Renal pelvis (tissue), 4 donors: ENCODE measurements around the gene ATP9A. TPM values are rescaled to one million over a fixed set of nuclear protein-coding genes. Genes with fewer than 3 reads are reported as not detected.

ENCODE experiments used
- DNase-seq: peaks from one replicate; pipeline ENCODE4 v3.0.0-alpha.2; 2013
- polyA plus RNA-seq, 3 donors: library from polyadenylated mRNA; unstranded; fragments of 120-200 nt; gene quantifications; one replicate each; pipeline ENCODE4 v1.2.1, GENCODE V29; 2013; ENCODE audit not compliant: insufficient read length in 3 of 3

Gene ATP9A
- polyA plus RNA-seq, 3 donors = 55.8 to 60.1 (median 56.9) TPM

DNA sequence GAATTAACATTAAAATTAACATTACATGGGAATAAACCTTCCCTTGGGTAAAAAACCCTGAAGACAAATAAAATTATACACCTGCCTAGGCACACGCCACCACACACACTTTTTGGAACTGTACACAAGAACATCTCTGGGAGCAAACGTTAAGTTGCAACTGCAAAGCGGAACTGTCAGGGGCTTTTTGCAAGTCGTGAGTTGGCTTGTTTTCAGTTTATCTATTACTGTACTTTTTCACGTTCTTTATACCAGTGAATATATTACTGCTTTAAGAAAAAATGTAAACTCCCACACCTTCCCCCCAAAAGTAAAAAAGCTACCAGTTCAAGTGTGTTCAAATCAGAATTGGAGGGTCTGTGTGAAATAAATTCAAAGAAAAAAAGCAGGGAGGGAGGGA is 160.1 kb downstream of the ATP9A start:
- no peak for DNase-seq

DNA sequence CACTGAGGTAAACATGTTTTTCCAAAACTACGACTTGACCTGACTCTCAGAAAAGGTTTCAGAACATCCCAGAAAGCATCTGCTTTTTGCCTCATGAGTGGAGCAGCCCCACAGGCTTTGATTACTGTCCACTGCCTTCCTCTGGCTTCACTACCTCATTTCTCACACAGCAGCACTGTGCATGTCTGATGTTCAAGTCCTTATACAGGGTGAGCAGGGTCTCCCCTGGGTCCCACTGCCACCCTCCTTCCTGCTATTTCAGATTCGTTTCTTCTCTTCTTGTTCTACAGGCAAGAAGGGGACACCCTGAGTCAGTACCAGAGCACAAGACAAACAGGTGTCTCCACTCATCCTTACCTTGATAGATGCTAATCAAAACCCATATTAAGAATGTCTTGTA is 161.0 kb downstream of the ATP9A start:
- DNase-seq = no peak

DNA sequence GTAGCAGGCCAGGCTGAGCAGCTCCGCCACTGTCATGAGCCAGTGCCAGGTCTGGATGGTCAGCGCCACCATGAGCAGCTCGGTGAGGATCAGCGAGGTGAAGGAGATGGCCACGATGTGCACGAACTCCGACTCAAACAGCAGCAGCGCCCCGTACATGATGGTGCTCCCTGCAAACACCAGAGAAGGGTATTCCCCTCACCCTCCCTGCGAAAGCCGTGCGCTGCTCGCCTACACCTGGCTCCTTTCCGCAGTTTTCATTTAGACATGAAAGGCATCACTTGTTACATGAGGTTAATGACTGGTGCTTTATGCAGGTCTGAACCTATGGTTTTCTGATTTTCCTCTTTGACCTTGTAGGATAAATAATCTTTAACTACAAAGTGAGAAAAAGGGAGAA is 163.3 kb downstream of the ATP9A start:
- no peak for DNase-seq

DNA sequence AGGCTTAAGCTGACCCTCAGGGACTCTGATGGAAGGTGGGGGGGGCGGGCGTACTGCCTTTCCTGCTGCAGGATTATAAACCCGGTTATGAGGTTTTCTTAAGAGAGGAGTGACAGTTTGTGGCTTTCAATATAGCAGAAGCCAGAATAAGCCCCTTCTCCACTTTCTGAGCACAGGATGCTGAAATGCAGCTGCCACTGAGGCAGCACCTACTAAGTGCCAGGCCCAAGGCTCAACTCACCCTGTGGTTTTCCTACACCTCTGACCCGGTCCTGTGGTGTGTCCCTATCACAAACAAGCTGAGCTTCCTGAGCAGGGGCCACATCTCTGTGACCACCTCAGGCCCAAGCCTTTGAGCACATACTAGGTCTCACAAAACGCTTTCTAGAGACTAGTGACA is 166.1 kb downstream of the ATP9A start:
- no peak for DNase-seq

DNA sequence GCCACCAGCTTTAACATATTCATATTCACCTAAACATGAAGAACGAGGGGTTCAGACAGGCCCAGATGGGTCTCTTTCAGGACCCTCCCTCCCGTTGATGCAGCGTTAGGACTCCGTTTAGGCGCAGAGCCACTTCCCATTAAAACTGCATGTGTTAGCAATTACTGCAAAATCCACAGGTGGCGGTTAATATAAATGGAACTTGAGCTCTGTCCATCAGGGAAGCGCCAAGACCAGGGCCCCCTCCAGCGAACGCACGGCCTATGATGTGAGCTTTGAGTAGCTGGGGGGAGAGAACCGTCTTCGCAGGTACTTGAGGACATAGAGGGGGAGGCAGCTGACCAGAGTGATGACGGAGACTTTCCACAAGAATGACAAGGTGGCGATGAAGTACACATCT is 167.2 kb downstream of the ATP9A start:
- no peak for DNase-seq

DNA sequence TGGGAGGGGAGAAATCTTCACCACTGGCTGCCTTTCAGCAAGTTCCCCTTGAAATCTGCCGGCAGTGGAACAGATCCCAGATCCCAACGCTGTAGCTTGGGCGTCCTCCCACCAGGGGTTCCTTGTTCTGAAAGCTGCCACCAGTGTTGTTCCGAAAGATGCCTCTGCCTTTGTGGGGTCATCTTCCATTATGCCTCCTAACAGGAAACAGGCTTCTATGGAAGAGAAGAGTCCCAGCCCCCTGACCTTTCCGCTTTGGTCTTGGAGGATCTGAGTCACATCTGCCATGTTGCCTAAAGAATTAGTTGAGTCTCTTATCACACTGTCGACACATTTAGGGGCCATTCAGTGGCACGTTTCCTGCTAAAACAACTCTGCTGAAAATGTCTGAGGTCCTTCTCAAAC is 168.2 kb downstream of the ATP9A start:
- DNase-seq = no peak

DNA sequence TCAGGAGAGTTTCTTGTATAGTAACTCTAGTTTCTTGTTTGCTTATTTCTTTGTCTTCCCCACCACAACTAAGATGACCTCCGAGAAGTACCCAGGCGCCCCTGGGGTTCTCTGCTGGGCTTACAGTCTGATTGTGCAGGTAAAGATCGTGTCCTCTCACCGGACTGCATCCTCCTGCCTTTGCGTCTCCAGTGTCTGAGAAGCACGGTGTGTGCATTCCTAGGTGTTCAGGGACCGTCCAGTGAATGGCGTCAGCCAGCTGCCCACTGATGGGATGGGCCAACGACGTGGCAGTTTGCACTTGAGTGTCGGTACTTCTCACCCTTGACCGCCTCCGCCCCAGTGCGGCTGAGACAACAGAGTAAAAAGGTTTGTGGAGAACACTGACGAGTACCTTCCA is 169.6 kb downstream of the ATP9A start:
- no peak for DNase-seq

DNA sequence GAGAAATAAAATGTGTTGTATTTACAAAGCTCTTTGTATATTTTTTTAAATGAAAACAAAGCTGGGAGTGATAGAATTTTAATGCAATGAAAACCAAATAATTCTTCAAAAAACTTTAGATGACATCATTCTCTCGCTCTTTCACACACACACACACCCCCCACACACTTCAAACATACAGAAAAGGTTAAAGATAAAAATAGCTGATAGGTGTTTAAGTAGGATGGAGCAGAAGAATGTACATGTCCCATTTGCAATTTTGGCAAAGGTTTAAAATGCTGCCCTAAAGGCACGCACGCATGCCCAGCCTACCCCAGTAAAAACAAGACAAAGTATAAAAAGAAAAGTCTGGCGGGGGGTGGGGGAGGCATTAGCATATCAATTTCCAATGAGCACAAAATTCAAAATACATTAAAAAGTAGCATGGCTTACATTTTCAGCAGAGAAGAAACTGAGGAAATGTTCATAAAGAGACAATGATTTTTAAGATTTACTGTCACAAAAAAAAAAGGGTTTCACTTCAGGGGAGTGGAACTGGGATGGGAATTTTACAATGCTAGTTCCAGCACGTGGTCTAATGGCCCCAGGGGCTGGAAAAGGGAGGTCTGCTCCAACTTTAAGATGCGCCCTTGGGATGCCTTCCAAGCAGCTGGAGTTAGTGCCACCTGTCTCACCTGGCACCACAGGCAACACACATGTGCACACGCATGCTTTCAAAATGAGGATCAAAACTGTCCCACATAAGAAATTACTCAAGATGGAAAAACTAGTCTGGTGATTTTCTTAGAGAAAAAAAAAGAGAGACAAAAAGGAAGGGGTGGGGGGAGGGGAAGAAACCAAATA is 170.6 kb downstream of the ATP9A start:
- DNase-seq = no peak

DNA sequence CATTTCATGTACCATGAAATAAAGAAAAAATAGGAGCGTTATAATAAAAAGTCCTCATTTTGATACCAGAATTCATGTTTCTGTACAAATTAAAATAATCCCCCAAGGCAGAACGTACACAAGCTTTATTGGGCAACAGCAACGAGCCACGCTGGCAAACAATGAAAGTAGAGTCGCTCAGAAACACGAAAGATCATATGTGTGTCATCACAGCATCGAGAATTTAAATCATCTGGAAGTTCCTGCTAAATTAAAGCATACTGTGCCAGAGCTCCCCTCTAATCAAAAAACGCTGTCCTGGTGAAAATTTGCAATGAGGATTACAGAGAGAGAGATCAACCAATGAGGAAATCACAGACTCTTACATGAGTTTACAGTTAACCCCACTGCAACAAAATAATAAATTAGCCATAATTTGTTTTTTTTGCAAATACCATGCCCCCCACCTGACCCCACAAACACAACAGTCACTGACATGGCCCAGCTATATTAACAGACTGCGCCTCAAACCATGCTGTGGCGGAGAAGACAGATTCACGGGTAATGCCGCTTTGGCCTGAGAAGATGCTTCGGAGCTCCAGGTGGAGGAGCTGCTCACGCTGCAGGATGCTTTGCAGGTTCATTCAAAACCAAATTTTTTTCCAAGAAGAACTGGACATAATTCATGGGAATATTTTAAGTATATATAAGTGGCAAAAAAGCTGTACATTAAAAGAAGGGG is 171.4 kb downstream of the ATP9A start:
- no peak for DNase-seq

DNA sequence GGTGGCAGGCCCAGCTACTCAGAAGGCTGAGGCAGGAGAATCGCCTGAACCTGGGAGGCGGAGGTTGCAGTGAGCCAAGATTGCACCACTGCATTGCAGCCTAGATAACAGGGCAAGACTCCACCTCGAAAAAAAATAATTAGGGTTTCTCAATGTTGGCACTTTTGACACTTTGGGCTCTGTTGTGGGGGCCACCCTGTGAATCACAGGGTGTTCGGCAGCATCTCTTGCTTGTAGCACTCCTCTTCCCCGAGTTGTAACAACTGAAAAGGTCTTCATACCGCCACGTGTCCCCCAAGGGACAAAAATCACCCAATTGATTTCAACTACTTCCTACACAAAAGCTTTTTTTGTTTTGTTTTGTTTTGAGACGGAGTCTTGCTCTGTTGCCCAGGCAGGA is 172.4 kb downstream of the ATP9A start:
- no peak for DNase-seq

DNA sequence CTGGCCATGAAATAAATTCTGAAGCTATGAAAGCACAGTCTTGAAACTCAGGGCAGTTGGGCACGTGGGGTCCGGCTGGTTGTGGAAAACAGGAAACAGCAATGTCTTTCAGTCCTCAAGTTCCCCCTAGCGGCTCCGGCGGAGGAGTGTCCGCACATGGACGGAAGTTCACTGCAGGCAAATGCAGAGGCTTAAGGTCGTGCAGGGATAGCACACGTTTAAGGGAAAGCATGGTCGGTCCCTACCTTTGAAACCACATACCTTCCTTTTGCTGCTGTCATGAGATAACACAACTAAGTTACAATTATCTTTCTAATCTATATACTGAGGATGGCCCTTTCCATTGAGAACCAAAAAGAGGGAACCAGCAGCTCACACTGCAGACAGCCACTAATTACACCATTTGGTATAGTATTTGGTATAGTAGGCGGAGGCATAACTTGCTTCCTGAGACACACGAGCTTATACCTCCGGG is 173.1 kb downstream of the ATP9A start:
- peak; percentile 82 for DNase-seq

DNA sequence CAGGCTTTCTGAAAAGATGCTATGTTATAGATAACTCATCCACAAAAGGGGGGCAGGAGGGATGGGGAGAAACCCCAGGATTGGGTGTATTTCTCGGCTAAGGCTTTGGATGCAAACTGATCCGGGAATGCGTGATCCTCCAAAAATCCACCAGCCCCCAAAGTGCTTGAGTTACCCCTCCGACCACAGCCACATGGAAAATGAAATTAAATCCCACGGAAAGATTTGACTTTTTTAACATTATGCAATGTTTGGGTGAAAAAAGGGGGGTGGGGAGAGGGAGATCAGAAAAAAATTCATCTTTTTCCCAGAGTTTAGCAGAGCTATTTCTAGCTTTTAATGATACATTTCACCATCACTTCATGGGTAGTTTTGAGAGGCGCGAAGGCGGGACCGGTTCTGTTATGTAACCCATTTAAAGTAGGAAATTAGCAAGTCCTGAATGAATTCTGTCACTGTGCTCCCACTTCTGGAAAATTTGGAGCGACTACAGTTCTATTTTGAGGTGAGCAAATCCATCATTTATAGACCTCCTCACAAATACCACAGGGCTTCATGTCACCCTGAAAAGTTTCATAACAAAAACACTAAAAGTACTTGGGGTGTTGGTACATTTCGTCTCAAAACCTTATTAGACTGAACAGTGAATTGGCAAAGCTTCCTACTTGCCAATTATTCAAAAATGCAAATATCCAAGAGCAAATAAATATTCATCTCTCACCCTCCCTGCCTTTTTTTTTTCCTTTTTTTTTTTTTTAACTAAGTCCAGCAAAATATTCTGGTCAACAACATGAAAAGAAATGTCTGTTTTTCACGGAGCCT is 173.7 kb downstream of the ATP9A start:
- no peak for DNase-seq

DNA sequence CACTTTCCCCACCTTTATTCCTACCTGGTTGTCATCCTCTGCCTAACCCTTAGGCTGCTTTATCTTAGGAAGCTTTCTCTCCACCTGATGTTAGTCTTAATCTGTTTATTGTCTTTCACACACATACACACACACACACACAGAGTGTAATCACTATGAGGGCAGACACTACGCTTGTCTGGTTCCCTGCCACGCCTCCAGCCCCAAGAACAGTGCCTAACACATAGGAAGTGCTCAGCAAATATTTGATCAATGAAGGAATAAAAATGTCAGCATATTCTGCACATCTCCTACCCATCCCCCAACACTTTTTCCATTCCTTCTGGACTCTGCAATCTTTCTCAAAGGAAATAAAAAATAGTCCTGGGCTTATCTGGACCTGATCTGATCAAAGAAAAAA is 174.6 kb downstream of the ATP9A start:
- DNase-seq = no peak

DNA sequence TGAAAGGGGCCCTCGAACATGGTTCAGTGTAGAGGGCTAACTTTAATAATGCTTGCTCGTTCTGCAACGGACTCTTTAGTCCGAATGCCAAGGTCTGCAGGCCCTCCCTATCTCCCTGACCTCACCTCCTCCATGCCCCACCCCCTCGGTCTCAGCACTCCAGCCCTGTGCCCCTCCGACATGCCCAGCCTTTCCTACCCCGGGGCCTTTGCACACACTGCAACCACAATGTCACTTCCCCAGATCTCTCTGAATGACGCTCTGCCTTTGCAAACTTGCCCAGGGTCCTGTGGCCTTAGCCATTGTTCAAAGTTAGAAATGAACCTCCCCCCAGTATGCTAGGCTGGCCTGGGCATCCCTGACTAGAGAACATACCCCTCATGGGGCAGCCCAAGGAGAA is 175.6 kb downstream of the ATP9A start:
- DNase-seq = no peak

DNA sequence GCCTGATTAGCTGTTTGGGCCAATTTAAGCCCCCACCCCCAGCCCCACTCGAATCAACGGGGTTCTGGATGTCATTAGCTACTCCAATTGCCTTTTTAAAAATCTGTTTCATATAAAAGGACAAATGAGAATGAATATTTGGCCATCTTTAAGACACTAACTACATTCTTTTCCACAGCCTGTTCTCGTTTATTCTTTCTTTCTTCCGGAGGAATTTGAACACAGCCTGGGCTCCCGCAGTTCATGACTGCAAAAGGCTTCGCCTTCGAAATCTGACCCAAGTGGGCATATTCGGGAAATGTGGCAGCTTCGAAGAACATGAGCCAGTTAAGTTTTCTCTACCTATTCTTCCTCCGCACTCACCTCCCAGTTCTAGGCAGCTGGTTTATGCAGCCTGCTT is 176.3 kb downstream of the ATP9A start:
- DNase-seq = no peak

DNA sequence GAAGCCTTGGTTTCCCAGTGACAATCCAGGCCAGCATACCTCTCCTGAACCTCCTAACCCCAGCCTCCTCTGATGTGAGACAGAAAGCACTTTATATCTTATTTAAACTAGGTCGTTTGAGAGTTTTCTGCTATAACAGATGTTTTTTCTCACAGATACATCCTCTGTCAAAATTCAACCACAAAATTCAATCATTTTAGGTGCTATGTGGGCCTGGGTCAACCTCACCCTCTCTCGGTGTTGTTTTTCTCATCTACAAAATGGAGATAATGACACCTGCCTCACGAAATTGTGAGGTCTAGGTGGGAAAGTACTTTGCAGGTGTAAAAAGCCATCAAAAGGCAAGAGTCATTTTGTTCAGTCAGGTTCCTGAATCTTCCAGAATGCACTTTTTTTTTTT is 179.4 kb downstream of the ATP9A start:
- no peak for DNase-seq

DNA sequence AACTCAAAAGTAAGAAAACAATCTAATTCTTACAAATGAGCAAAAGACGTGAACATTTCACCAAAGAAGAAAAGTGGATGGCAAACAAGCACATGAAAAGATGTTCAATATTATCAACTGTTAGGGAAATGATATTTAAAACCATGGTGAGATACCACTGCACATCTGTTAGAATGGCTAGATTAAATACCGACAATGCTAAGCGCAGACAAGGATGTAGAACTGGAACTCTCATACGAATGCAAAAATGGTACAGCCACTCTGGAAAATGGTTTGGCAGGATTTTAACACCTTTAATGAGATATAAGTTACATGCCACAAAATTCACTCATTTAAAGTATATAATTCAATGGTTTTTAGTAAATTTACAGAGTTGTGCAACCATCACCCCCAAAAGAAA is 181.0 kb downstream of the ATP9A start:
- no peak for DNase-seq

DNA sequence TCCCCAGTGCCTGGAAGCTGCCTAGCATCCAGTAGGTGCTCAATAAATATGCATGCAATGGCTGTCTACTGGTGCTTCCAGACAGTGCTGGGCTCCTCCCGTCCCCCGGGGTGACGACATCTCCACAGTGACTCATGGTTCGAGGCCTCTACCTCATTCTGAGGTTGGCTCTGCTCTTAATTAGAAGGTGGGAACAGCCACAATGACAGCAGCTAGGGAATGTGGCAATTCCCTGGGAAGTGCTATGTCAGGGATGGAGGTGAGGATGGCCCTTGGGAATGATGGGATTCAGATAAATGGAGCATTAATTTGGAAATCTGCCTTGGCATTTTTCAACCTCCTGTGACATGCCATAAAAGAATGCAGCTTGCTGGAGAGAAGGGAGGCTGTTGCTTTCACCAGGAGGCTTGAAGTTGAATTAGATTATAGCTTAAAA is 182.2 kb downstream of the ATP9A start:
- DNase-seq = no peak

DNA sequence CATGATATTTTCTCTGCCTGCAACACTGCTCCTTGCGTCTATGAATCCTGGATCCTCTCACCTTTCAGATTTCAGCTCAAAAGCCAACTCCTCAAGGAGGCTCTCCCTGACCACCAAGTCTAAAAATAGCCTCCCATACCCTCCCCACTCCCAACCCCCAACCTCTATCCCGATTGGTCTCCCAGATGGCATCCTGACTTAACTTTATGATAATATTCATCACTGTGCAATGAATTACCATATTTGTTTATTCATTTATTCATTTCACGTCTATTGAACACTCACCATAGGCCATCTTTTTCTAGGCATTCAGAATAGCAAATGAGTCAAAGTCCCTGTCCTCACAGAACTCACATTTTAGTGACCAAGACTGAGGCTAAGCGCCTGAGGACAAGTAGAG is 183.0 kb downstream of the ATP9A start:
- no peak for DNase-seq

DNA sequence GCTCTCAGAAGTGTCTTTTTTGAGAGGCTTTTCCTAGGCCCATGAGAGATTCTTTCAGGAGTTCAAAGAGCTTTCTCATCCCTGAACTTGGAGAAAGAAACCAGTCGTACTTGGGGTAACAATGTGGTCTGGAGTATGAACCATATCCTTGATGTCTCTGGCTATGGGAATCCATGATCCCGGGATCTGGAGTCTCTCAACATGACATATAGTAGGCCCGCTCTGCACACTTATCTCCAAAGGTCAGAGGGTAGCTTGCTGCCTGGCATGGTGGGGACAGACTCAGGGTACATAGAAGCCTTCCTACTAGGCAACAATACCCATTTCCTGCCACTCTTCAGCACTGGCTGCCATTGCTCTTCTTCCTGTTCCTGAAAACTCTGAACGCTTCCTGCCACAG is 183.5 kb downstream of the ATP9A start:
- DNase-seq = no peak

DNA sequence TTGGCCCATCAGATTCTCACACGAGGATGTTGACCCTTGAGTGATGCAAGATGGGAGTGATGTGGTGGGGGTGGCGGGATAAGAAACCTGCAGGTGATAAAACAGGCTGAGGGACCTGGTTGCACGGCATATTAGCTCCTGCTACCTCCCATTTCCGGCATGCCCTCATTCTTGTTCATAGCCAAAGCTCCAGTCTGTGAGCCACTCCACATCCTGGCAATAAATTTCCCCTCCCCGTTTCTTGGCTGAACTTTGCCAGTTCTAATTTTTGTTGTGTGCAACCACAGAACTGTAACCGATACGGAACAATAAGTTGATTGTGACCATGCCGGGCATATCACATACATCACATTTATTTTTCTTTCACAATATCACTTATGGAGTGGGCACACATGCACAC is 184.1 kb downstream of the ATP9A start:
- no peak for DNase-seq

DNA sequence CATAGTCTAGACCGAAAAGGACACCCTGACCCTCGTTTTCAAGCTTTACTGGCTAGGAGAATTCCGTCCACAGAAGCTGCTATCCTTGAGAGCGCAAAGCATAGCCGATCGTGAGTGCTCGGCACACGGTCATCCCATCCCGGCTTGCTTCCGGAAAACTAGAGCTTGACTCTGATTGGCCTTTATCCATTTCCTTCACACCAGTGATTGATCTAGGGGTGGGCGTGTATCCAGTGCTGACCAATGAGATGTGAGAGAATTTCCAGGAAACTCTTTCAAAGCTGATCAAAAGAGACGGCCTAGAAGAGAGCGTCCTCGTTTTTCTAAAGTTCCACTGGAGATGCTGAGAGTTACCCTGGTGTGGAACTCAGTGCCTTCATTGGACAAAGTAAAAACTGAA is 184.7 kb downstream of the ATP9A start:
- DNase-seq = no peak

DNA sequence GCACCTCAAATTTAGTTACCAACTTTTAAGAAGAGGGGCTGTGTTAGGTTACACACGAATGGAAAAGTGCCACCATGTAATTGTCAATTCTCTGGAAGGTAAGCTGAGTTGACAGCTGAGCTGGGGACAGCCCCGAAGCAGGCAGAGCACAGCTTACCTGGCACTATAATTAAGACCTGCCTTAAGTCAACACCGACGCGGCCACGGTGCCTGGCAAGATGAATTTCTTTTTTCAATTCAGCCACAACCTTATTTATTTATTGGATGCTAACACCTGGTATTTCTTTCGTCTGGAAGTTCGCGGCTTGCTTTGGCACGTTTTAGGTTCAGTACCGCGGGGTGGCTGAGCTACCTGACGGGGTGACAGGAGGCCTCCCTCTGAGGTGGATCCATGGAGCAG is 185.1 kb downstream of the ATP9A start:
- no peak for DNase-seq
